ENCODE results near the gene STAG3.
A peak's percentile ranks its signal among the peaks of the same experiment; 100 is the strongest.

STAG3 gene

GRCh38 chr7:100155553-100156317, 22.0 kb upstream of the STAG3 start:
- in situ Hi-C loops (cut with MboI; ENCODE audit: low sequenced_read_pairs, unreplicated experiment): no loop called here
- no peak for TF ChIP-seq CTCF (IDR thresholded peaks at IDR 0.05; ENCODE audit: borderline replicate concordance, control extremely low read depth, extremely low read depth, insufficient read depth, missing control alignments)
- DNase-seq (ENCODE audit: low spot score): peak; percentile 17

DNA sequence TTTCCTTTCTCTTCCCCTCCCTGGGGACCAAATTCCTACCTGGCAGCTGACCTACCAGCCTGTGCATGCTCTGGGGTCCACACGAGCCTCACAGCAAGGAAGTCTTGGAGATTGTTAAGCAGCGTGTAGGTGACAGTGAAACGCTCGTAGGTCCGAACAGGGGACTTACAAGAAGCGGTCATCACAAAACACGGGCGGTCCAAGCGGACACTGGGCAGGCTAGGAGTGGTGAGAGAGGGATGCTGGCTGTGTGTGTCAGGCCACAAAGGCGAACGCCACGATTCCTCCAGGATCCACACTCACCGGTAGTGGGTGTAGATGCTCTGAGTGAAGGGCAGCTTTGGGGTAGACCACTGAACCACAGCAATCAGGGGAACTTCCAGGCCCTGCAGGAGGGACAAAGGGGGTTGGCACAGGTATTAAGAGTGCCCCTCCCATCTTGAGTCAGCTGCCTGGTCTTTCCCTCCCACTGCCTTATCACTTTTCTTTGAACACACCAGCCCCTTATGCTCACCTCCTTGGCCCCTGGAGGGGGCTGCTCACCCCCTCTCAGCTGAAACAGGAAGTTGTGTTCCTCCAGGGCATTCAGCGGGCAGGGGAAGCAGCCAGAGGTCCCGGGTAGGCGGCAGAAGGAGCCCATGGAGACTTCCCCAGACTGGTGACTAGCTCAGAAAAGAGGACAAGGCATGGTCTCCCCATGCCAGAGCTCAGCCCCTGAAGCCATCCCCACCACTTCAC, 21.2 kb upstream of the STAG3 start:
- TF ChIP-seq CTCF (IDR thresholded peaks at IDR 0.05; ENCODE audit: borderline replicate concordance, control extremely low read depth, extremely low read depth, insufficient read depth, missing control alignments): no peak
- in situ Hi-C loops (cut with MboI; ENCODE audit: low sequenced_read_pairs, unreplicated experiment): no loop called here
- DNase-seq (ENCODE audit: low spot score): peak; percentile 47

- TF ChIP-seq CTCF (IDR thresholded peaks at IDR 0.05; ENCODE audit: borderline replicate concordance, control extremely low read depth, extremely low read depth, insufficient read depth, missing control alignments): no peak
- in situ Hi-C loops (cut with MboI; ENCODE audit: low sequenced_read_pairs, unreplicated experiment): no loop called here
- no peak for DNase-seq (ENCODE audit: low spot score)
These were observed 20.7 kb upstream of the STAG3 start for GRCh38 chr7:100157069-100157333.

DNA sequence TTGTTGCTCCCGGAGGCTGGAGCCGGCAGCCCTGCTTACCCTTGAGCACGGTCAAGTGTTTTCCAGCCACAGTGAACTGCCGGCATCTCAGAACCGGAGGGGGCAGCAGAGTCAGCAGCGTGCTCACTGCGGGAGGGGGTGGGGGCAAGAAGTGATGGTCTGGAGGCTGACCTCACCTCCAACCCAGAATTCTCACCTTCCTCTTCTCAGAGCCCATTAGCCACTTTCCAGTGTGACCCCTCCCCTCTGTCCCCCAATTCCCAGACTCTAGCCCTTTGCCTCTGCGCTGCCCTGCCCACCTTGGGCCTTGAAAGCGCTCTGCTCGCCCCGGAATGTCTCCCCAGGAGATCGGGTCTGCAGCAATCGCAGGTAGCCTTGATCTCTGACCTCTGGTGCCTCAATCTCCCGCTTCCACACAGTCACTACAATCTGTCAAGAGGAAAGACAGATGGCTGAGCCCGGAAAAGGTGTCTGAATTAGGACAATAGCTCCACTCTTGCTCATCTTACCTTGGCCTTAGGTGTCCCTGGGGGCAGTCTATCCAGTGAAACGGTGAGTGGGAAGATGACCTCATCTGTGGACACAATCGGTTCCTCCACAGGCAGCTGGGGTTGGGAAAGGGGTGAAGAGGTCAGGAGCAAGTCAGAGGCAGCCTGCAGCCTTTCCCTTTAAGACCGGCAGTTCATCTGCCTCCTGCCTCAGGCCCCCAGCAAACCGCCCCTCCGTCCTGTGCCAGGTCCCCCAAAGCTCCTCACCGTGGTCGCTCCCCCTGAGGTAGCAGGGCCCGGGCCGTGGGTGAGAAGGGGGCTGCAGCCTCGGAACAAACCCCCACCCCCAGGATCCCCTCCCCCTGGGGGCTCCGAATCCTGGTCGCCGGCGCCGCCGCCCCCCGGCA, 20.1 kb upstream of the STAG3 start:
- in situ Hi-C loops (cut with MboI; ENCODE audit: low sequenced_read_pairs, unreplicated experiment): no loop called here

GRCh38 chr7:100158229-100159098, 19.3 kb upstream of the STAG3 start, which contains the start of gene TRAPPC14:
TRAPPC14 (minus strand) TSS chr7:100158723; CDS start chr7:100158499, 224 bp downstream.
- no peak for TF ChIP-seq CTCF (IDR thresholded peaks at IDR 0.05; ENCODE audit: borderline replicate concordance, control extremely low read depth, extremely low read depth, insufficient read depth, missing control alignments)
- in situ Hi-C loops (cut with MboI; ENCODE audit: low sequenced_read_pairs, unreplicated experiment): no loop called here
- peak; percentile 97 for DNase-seq (ENCODE audit: low spot score)

More for the DNA sequence above, 20.1 kb upstream of the STAG3 start:
- TF ChIP-seq CTCF (IDR thresholded peaks at IDR 0.05; ENCODE audit: borderline replicate concordance, control extremely low read depth, extremely low read depth, insufficient read depth, missing control alignments): no peak
- peak; percentile 53 for DNase-seq (ENCODE audit: low spot score)
